Osteoblast (primary cell): ENCODE measurements around the gene MYO3B. TPM values are rescaled to one million over a fixed set of nuclear protein-coding genes. Genes with fewer than 3 reads are reported as not detected.

Experiments
- DNase-seq: peaks from one replicate; pipeline ENCODE4 v3.0.0; 2011; ENCODE audit warnings: low spot score, mixed read lengths; ENCODE audit not compliant: insufficient read length; ENCODE audit errors: missing footprints
- H2AFZ ChIP-seq: 2 replicates; pipeline ENCODE4 v1.6.0; 2011; ENCODE audit warnings: mild to moderate bottlenecking, low read length
- H3K27ac ChIP-seq: 2 replicates; pipeline ENCODE4 v1.5.1; 2011; ENCODE audit warnings: mild to moderate bottlenecking, low read depth, low read length, moderate library complexity
- H3K27me3 ChIP-seq: 2 replicates; pipeline ENCODE4 v1.6.0; 2012; ENCODE audit warnings: mild to moderate bottlenecking, control low read depth, inconsistent platforms, low read length, moderate library complexity; ENCODE audit not compliant: insufficient read depth
- H3K36me3 ChIP-seq: 2 replicates; pipeline ENCODE4 v1.5.1; 2011; ENCODE audit warnings: mild to moderate bottlenecking, low read length, control low read depth, moderate library complexity; ENCODE audit not compliant: insufficient read depth
- H3K4me1 ChIP-seq: 2 replicates; pipeline ENCODE4 v1.5.1; 2011; ENCODE audit warnings: mild to moderate bottlenecking, low read length, control low read depth, moderate library complexity; ENCODE audit not compliant: insufficient read depth
- H3K4me2 ChIP-seq: 2 replicates; pipeline ENCODE4 v1.6.0; 2011; ENCODE audit warnings: mild to moderate bottlenecking, low read length; ENCODE audit not compliant: insufficient read depth
- H3K4me3 ChIP-seq: fragments of 200-600 bp; sonication (generic); 3 replicates; pipeline ENCODE4 v1.5.1; 2012; ENCODE audit warnings: mild to moderate bottlenecking, low read length, inconsistent platforms; ENCODE audit not compliant: insufficient read depth
- H3K79me2 ChIP-seq: 2 replicates; pipeline ENCODE4 v1.6.0; 2012; ENCODE audit warnings: mild to moderate bottlenecking, low read length, control low read depth, inconsistent platforms; ENCODE audit not compliant: insufficient read depth
- H3K9me3 ChIP-seq: 2 replicates; pipeline ENCODE4 v1.5.1; 2011; ENCODE audit warnings: low read depth, low read length, control low read depth
- H4K20me1 ChIP-seq: 2 replicates; pipeline ENCODE4 v1.6.0; 2012; ENCODE audit warnings: mild to moderate bottlenecking, low read length, control low read depth; ENCODE audit not compliant: insufficient read depth
- total RNA-seq: library from RNA; depleted of rRNA; stranded (reverse); fragments of >200 nt; gene quantifications from 2 replicates; pipeline ENCODE4 v1.2.3, GENCODE V29; 2012
- TF ChIP-seq, protein P1 (sequence below): IDR thresholded peaks from 2 replicates; pipeline ENCODE4 v1.5.1; 2011; ENCODE audit warnings: mild to moderate bottlenecking, low read depth, low read length, moderate library complexity; ENCODE audit errors: extremely low read depth

The MYO3B gene
- total RNA-seq, 1 donor: 0.36 TPM

DNA sequence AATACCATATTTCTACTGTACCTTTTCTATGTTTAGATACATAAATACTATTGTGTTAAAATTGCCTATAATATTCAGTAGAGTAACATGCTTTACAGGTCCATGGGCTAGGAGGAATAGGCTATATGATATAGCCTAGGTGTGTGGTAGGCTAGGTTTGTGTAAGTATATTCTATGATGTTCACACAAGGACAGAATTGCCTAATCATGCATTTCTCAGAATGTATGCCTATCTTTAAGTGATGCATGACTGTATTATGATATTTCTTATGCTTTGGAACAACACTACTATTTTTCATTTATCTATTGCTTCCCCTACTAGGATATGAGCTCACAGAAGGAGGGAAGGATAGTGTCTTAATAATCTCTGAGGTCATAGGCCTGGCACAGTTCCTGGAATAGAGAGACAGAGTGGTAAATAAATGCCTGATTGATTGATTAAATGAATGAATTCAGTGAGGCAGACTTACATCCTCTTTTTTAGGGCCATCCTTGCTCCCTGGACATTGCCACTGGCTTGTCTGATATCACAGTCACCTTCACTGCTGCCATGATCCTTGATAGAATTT is 121.0 kb downstream of the MYO3B start:
- H3K27ac ChIP-seq: no peak overlapping the region
- no peak overlapping the region for H3K4me2 ChIP-seq
- no peaks in the 10 kb centered on the region for H4K20me1 ChIP-seq
- no peak overlapping the region for H2AFZ ChIP-seq
- H3K27me3 ChIP-seq: no peaks in the 10 kb centered on the region
- H3K4me3 ChIP-seq: no peak overlapping the region
- H3K9me3 ChIP-seq: no peaks in the 10 kb centered on the region
- no peaks in the 10 kb centered on the region for H3K36me3 ChIP-seq
- no peak for DNase-seq
- no peaks in the 10 kb centered on the region for H3K4me1 ChIP-seq
- H3K79me2 ChIP-seq: no peaks in the 10 kb centered on the region
- TF ChIP-seq, protein P1, sequence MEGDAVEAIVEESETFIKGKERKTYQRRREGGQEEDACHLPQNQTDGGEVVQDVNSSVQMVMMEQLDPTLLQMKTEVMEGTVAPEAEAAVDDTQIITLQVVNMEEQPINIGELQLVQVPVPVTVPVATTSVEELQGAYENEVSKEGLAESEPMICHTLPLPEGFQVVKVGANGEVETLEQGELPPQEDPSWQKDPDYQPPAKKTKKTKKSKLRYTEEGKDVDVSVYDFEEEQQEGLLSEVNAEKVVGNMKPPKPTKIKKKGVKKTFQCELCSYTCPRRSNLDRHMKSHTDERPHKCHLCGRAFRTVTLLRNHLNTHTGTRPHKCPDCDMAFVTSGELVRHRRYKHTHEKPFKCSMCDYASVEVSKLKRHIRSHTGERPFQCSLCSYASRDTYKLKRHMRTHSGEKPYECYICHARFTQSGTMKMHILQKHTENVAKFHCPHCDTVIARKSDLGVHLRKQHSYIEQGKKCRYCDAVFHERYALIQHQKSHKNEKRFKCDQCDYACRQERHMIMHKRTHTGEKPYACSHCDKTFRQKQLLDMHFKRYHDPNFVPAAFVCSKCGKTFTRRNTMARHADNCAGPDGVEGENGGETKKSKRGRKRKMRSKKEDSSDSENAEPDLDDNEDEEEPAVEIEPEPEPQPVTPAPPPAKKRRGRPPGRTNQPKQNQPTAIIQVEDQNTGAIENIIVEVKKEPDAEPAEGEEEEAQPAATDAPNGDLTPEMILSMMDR: no peak

DNA sequence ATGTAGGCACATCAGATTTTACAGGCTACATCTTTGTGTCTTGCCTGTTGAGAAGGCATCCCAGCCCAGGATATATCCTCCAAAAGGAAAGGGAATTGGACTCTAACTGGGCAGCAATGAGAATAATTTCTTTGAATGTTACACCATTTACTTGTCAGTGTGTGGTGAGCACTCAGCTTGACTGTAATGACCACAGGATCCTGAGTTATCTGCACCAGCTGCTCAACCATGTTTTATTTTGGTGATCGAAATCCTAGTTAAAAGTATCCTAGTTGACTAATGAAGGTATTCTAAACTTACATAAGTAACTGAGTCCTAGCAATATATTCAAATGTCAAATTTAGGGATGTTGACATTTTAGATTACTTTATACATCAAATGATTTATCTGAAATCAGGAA is 123.0 kb downstream of the MYO3B start:
- no peaks in the 10 kb centered on the region for H3K9me3 ChIP-seq
- DNase-seq: no peak
- H3K27me3 ChIP-seq: no peaks in the 10 kb centered on the region
- no peak overlapping the region for H3K4me3 ChIP-seq
- no peak overlapping the region for H3K27ac ChIP-seq
- no peaks in the 10 kb centered on the region for H3K36me3 ChIP-seq
- H3K4me1 ChIP-seq: no peaks in the 10 kb centered on the region
- TF ChIP-seq, protein P1: no peak
- no peaks in the 10 kb centered on the region for H3K79me2 ChIP-seq
- H2AFZ ChIP-seq: no peak overlapping the region
- no peaks in the 10 kb centered on the region for H4K20me1 ChIP-seq
- no peak overlapping the region for H3K4me2 ChIP-seq

DNA sequence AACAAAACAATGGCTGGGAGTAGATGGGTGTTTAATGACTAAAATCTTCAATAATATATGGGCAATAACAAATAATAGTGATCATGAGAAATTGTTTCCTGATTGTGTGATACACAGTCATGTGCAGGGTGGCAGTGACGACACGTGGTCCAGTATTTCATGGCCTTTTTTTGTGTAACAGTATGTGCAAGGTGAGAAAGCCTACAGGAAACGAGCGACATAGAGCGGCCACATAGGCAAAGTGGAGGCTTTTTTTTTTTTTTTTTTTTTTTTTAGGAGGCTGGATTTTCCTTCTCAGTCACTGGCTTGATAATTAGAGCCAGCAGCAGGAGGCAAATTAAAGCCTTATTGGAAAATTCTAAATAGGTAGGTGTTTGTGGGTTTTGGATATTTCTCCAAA is 123.7 kb downstream of the MYO3B start:
- Histone ChIP-seq H3K4me2 (no peak overlapping the region), H3K79me2 (no peaks in the 10 kb centered on the region), H3K27me3 (no peaks in the 10 kb centered on the region), H3K4me3 (no peak overlapping the region), H3K36me3 (no peaks in the 10 kb centered on the region), H4K20me1 (no peaks in the 10 kb centered on the region), H2AFZ (no peak overlapping the region), H3K4me1 (no peaks in the 10 kb centered on the region), H3K27ac (no peak overlapping the region), H3K9me3 (no peaks in the 10 kb centered on the region)
- TF ChIP-seq, protein P1: no peak
- DNase-seq: peak; percentile 15

DNA sequence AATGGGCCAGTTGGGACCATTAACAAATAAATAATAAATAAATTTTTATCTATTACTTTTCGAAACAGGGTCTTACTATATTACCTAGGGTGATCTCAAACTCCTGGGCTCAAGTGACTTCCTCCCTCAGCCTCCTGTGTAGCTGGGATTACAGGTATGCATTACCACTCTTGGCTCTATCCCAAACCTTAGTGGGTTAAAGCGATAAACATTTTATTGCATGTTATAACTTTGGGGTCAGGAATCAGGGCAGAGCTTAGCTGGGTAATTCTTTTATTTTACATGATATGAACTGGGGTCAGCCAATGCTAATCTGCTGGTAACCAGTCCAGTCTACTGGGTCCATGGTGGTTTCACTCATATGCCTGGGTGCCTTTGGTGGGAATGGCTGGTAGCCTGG is 127.8 kb downstream of the MYO3B start:
- Histone ChIP-seq H3K27ac (no peak overlapping the region), H3K79me2 (no peaks in the 10 kb centered on the region), H3K9me3 (no peaks in the 10 kb centered on the region), H3K4me3 (no peak overlapping the region), H2AFZ (no peak overlapping the region), H3K4me2 (no peak overlapping the region), H3K4me1 (no peaks in the 10 kb centered on the region), H4K20me1 (no peaks in the 10 kb centered on the region), H3K27me3 (no peaks in the 10 kb centered on the region), H3K36me3 (no peaks in the 10 kb centered on the region)
- TF ChIP-seq, protein P1: no peak
- no peak for DNase-seq
